CD4-positive, alpha-beta T cell (primary cell): ENCODE results near the gene USP6NL. TPM values are rescaled to one million over a fixed set of nuclear protein-coding genes. Genes with fewer than 3 reads are reported as not detected.

Source experiments
- ATAC-seq: fragments of 200-7000 bp; cut with Tn5 transposase; one replicate; pipeline ENCODE4 v1.10.0; 2022; ENCODE audit warnings: mild to moderate bottlenecking; ENCODE audit not compliant: poor library complexity
- CTCF ChIA-PET: fragments of 350-600 bp; sonication (Branson Sonifier 250); formaldehyde crosslinking; loops from one replicate; lab custom pipeline; 2021; ENCODE audit warnings: antibody characterized with exemption, inconsistent platforms; lab: Charles Lee
- POLR2A ChIA-PET: fragments of 350-600 bp; sonication (Branson Sonifier 250); formaldehyde crosslinking; loops from one replicate; lab custom pipeline; 2021; ENCODE audit warnings: antibody characterized with exemption, inconsistent platforms; lab: Charles Lee
- DNase-seq, 14 experiments: peaks; one replicate each; pipeline ENCODE4 v3.0.0-alpha.2; 2013 to 2020; ENCODE audit warnings: mixed read lengths in 2 of 14
- H3K27ac ChIP-seq, 2 donors: one replicate each; pipeline versions ENCODE4 v1.5.1 to v1.7.0; 2013; ENCODE audit warnings: low read length in 2 of 2, low read depth in 1 of 2, mild to moderate bottlenecking in 1 of 2
- H3K27me3 ChIP-seq, 2 experiments: 1 replicate in 1 of 2; 2 replicates in 1 of 2; pipeline versions ENCODE4 v1.6.1 to v1.7.0; 2013; ENCODE audit warnings: low read length in 2 of 2, control low read depth in 1 of 2, mild to moderate bottlenecking in 1 of 2, moderate library complexity in 1 of 2; ENCODE audit not compliant: insufficient read depth in 2 of 2, control insufficient read depth in 1 of 2
- H3K36me3 ChIP-seq: one replicate; pipeline ENCODE4 v1.6.1; 2013; ENCODE audit warnings: low read length, control low read depth; ENCODE audit not compliant: insufficient read depth
- H3K4me1 ChIP-seq: one replicate; pipeline ENCODE4 v1.6.1; 2013; ENCODE audit warnings: low read length, control low read depth; ENCODE audit not compliant: insufficient read depth
- H3K4me3 ChIP-seq: one replicate; pipeline ENCODE4 v1.5.1; 2013; ENCODE audit warnings: mild to moderate bottlenecking, low read length, moderate library complexity
- H3K9me3 ChIP-seq, 2 experiments: 1 replicate in 1 of 2; 2 replicates in 1 of 2; pipeline versions ENCODE4 v1.6.1 to v1.7.0; 2013; ENCODE audit warnings: low read length in 2 of 2, mild to moderate bottlenecking in 2 of 2, control low read depth in 1 of 2, moderate library complexity in 1 of 2; ENCODE audit not compliant: control insufficient read depth in 1 of 2, insufficient read depth in 1 of 2
- H3K27ac Mint-ChIP-seq: one replicate; pipeline ENCODE4 v1.8.0; 2020; ENCODE audit warnings: mixed read lengths
- H3K27me3 Mint-ChIP-seq: one replicate; pipeline ENCODE4 v1.8.0; 2021; ENCODE audit warnings: mixed read lengths
- H3K36me3 Mint-ChIP-seq: one replicate; pipeline ENCODE4 v1.8.0; 2021; ENCODE audit warnings: low read depth, mixed read lengths
- H3K4me1 Mint-ChIP-seq: one replicate; pipeline ENCODE4 v1.8.0; 2021; ENCODE audit warnings: low read depth, mixed read lengths
- H3K4me3 Mint-ChIP-seq: one replicate; pipeline ENCODE4 v1.8.0; 2020; ENCODE audit warnings: mild to moderate bottlenecking, mixed read lengths
- H3K9me3 Mint-ChIP-seq: one replicate; pipeline ENCODE4 v1.8.0; 2020; ENCODE audit warnings: mixed read lengths
- intact Hi-C, 2 experiments: fragments of 100-400 bp; cut with DNase I in 1 of 2; cut with micrococcal nuclease in 1 of 2; formaldehyde crosslinking; loops; one replicate each; pipeline versions ENCODE4 v1.15.1 to v1.9.0; 2023 to 2025; cut with DNase I, micrococcal nuclease
- total RNA-seq, 174 experiments: library from RNA in 2 of 174; stranded (reverse) in 2 of 174; gene quantifications; one replicate each; pipeline ENCODE4 v1.2.3 and lab custom pipeline; 2021 to 2026
- TF ChIP-seq, protein P1 (sequence below): fragments of 200-600 bp; IDR thresholded peaks from one replicate; pipeline ENCODE4 v1.8.0; 2022; ENCODE audit warnings: antibody characterized with exemption, mild to moderate bottlenecking

Gene USP6NL
- total RNA-seq, 2 experiments from 2014 or later = 5.2 to 5.6 TPM

DNA sequence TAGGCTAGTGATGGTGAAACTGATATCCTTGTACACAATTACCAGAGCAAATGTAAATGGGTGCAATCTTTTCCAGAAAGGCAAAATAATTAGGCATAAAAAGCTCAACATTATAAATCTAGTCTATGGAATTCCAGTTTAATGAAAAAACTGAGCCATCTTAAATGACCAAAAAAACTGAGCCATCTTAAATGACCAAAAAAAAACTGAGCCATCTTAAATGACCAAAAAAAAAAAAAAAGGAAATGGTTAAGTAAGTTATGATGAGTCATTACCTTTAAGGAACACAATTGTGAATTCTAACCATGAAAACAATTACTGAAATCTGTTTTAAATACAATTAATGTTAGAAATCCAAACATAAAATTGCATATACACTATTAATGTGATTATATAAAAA is 25.3 kb downstream of the USP6NL start:
- no peaks in the 10 kb centered on the region for H3K36me3 Mint-ChIP-seq

DNA sequence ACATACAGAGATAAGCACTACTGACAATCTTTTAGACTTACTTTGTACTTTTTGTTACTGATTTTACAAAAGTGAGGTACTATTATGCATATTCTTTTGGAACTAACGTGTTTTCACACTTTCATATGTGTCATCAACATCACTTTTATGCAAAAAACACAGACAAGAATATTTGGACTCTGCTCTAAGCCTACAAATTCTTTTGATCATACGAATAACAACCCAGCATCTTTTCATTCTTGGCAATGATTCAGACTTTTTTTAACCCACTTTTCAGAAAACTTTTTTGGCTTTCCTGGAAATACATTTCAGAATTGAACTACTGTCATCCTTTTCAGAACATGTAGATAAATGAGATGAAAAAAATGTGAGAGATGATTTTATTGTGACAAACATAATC is 30.2 kb downstream of the USP6NL start:
- peaks cover 23% of the 10 kb centered on the region for H3K4me1 Mint-ChIP-seq
- H3K27ac Mint-ChIP-seq = no peak overlapping the region
- no peak overlapping the region for H3K27ac ChIP-seq

More for the DNA sequence above, 25.3 kb downstream of the USP6NL start:
- intact Hi-C loops = no loop called here
- Mint-ChIP-seq H3K4me3 (no peak overlapping the region), H3K27ac (no peak overlapping the region), H3K4me1 (peaks cover 6% of the 10 kb centered on the region), H3K27me3 (no peaks in the 10 kb centered on the region), H3K9me3 (peaks cover 2% of the 10 kb centered on the region)
- ChIA-PET CTCF (interaction anchor here (1.3 to 1.7 kb wide), 2 partner anchors 10 to 24 kb away, joined by 3 read pairs; no protein-coding TSS in a partner anchor), POLR2A (no interaction called here)
- Histone ChIP-seq H3K27ac (no peak overlapping the region), H3K9me3 (peaks cover 0 to 4% of the 10 kb centered on the region in 2 experiments), H3K27me3 (no peaks in the 10 kb centered on the region), H3K4me1 (no peaks in the 10 kb centered on the region), H3K4me3 (no peak overlapping the region), H3K36me3 (no peaks in the 10 kb centered on the region)
- DNase-seq (no peak), ATAC-seq (no peak)
- TF ChIP-seq, protein P1, sequence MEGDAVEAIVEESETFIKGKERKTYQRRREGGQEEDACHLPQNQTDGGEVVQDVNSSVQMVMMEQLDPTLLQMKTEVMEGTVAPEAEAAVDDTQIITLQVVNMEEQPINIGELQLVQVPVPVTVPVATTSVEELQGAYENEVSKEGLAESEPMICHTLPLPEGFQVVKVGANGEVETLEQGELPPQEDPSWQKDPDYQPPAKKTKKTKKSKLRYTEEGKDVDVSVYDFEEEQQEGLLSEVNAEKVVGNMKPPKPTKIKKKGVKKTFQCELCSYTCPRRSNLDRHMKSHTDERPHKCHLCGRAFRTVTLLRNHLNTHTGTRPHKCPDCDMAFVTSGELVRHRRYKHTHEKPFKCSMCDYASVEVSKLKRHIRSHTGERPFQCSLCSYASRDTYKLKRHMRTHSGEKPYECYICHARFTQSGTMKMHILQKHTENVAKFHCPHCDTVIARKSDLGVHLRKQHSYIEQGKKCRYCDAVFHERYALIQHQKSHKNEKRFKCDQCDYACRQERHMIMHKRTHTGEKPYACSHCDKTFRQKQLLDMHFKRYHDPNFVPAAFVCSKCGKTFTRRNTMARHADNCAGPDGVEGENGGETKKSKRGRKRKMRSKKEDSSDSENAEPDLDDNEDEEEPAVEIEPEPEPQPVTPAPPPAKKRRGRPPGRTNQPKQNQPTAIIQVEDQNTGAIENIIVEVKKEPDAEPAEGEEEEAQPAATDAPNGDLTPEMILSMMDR = no peak

DNA sequence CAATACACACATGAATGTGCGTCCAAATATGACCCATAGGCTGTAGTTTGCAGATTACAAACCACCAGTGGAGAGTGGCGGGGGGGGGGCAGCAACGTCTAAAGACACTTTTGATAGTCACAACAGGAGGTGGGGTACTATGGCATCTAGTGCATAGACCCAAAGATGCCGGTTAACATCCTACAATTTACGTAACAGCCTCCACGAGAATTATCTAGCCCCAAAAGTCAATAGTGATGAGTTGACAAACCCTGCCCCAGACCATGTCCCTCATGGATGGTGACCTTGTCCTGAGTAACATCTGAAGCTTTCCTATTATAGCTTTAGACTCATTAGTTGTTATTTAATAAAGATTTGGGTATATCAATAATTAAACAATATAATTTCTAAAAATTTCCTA is 31.6 kb downstream of the USP6NL start:
- H3K9me3 Mint-ChIP-seq = peaks cover under 1% of the 10 kb centered on the region
- Histone ChIP-seq H3K27ac (no peak overlapping the region), H3K4me3 (no peak overlapping the region), H3K36me3 (no peaks in the 10 kb centered on the region), H3K4me1 (no peaks in the 10 kb centered on the region), H3K27me3 (no peaks in the 10 kb centered on the region), H3K9me3 (peaks cover 0 to 5% of the 10 kb centered on the region in 2 experiments)
- H3K27me3 Mint-ChIP-seq = no peaks in the 10 kb centered on the region
- CTCF ChIA-PET = no interaction called here
- no peak overlapping the region for H3K27ac Mint-ChIP-seq
- H3K4me3 Mint-ChIP-seq = no peak overlapping the region
- H3K36me3 Mint-ChIP-seq = no peaks in the 10 kb centered on the region
- TF ChIP-seq, protein P1 = no peak
- DNase-seq (no peak), ATAC-seq (no peak)
- POLR2A ChIA-PET = no interaction called here
- H3K4me1 Mint-ChIP-seq = peaks cover 23% of the 10 kb centered on the region
- intact Hi-C loops = no loop called here

More for the DNA sequence above, 30.2 kb downstream of the USP6NL start:
- Mint-ChIP-seq H3K36me3 (no peaks in the 10 kb centered on the region), H3K4me3 (peak overlapping the region; percentile 46), H3K27me3 (no peaks in the 10 kb centered on the region), H3K9me3 (peaks cover 2% of the 10 kb centered on the region)
- H3K36me3 ChIP-seq = no peaks in the 10 kb centered on the region
- peak; percentile 21 for ATAC-seq
- ChIA-PET CTCF (no interaction called here), POLR2A (no interaction called here)
- DNase-seq = no peak
- TF ChIP-seq, protein P1 = no peak
- no peaks in the 10 kb centered on the region for H3K4me1 ChIP-seq
- intact Hi-C loops = no loop called here
- H3K27me3 ChIP-seq = no peaks in the 10 kb centered on the region
- peaks cover 0 to 9% of the 10 kb centered on the region in 2 experiments for H3K9me3 ChIP-seq
- H3K4me3 ChIP-seq = no peak overlapping the region
